ENCODE data around the gene KCNIP4.

KCNIP4 gene

DNA sequence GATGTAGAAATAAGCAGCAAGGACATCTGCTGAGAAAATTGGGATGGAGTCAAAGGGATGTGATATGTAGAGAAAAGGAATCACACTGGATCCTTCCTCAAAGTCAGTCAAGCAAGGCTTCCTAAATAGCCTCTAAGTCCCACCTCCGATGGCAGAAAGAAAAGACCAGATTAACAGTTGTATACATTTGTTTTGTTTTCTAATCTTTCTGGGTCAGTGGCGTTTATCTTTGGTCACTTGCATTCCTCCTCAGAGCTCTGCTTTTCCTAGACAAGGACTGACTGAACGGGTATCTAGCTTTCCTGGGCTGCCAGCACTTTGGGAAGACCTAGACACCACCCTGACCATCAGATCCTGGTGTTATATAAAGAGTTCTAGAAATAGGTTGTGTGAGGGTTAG, 1225.1 kb downstream of the KCNIP4 start:
- Histone ChIP-seq H3K9ac (no peak overlapping the region), H3K36me3 (ENCODE audit: insufficient read depth) (no peaks in the 10 kb centered on the region), H3K4me2 (no peak overlapping the region), H3K27ac (no peak overlapping the region), H3K4me3 (IDR thresholded peaks at IDR 0.05; ENCODE audit: insufficient read depth, low read depth, low read length) (no peak overlapping the region), H3K27me3 (ENCODE audit: insufficient read depth, low read depth) (no peaks in the 10 kb centered on the region), H4K20me1 (ENCODE audit: insufficient read depth) (no peaks in the 10 kb centered on the region), H3K79me2 (ENCODE audit: insufficient read depth, low read depth) (no peaks in the 10 kb centered on the region), H2AFZ (ENCODE audit: low read depth) (no peak overlapping the region), H3K4me1 (ENCODE audit: low read depth, poor library complexity, severe bottlenecking) (no peaks in the 10 kb centered on the region)
- no peak for TF ChIP-seq CTCF (conservative IDR thresholded peaks at IDR 0.05; ENCODE audit: low read depth, low read length)

DNA sequence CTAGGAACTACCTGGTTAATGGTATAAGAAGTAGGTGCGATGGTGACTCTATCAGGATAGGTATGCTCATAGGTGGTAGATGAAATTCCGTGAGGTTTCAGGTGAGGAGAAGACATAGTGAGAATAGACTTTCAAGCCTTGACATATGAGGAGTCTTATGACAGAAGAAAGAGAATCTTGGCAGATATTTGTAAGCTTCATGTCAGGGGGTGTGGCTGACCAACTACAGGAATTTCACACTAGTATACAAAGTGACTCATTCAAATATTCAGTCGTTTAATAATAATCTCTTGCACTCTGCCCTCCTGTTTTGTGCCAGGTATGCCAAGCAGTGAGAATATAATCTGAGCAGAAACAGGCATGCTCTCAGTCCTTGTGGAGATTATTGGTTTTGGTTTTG, 1225.6 kb downstream of the KCNIP4 start:
- no peak overlapping the region for H3K9ac ChIP-seq
- H3K27me3 ChIP-seq (ENCODE audit: insufficient read depth, low read depth), result no peaks in the 10 kb centered on the region
- H3K4me1 ChIP-seq (ENCODE audit: low read depth, poor library complexity, severe bottlenecking), result no peaks in the 10 kb centered on the region
- no peaks in the 10 kb centered on the region for H3K79me2 ChIP-seq (ENCODE audit: insufficient read depth, low read depth)
- no peak overlapping the region for H2AFZ ChIP-seq (ENCODE audit: low read depth)
- H4K20me1 ChIP-seq (ENCODE audit: insufficient read depth), result no peaks in the 10 kb centered on the region
- no peaks in the 10 kb centered on the region for H3K36me3 ChIP-seq (ENCODE audit: insufficient read depth)
- no peak overlapping the region for H3K27ac ChIP-seq
- H3K4me2 ChIP-seq, result no peak overlapping the region
- H3K4me3 ChIP-seq (IDR thresholded peaks at IDR 0.05; ENCODE audit: insufficient read depth, low read depth, low read length), result no peak overlapping the region
- TF ChIP-seq CTCF (conservative IDR thresholded peaks at IDR 0.05; ENCODE audit: low read depth, low read length), result no peak

DNA sequence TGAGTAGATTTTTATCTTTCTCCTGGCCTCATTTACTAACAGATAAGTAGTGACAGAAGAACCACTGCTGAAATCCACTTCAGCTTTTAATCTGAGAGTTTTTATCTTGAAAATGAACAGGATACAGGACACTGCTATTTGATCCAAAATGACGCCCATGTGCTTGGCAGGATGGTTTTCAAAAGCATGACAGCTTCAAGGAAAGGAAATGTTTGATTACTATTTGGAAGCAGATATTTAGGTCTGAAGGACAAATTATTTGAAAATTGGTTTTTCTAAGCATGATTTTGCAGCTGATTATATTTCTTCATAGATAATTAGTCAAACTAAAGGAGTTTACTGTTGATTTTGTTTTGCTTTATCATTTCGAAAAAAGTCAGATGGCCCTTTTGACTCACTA, 1237.2 kb downstream of the KCNIP4 start:
- no peak for TF ChIP-seq CTCF (conservative IDR thresholded peaks at IDR 0.05; ENCODE audit: low read depth, low read length)
- Histone ChIP-seq H3K36me3 (ENCODE audit: insufficient read depth) (no peaks in the 10 kb centered on the region), H3K27me3 (ENCODE audit: insufficient read depth, low read depth) (no peaks in the 10 kb centered on the region), H2AFZ (ENCODE audit: low read depth) (no peak overlapping the region), H3K4me2 (no peak overlapping the region), H3K4me3 (IDR thresholded peaks at IDR 0.05; ENCODE audit: insufficient read depth, low read depth, low read length) (no peak overlapping the region), H3K27ac (no peak overlapping the region), H4K20me1 (ENCODE audit: insufficient read depth) (no peaks in the 10 kb centered on the region), H3K4me1 (ENCODE audit: low read depth, poor library complexity, severe bottlenecking) (no peaks in the 10 kb centered on the region), H3K9ac (no peak overlapping the region), H3K79me2 (ENCODE audit: insufficient read depth, low read depth) (no peaks in the 10 kb centered on the region)

DNA sequence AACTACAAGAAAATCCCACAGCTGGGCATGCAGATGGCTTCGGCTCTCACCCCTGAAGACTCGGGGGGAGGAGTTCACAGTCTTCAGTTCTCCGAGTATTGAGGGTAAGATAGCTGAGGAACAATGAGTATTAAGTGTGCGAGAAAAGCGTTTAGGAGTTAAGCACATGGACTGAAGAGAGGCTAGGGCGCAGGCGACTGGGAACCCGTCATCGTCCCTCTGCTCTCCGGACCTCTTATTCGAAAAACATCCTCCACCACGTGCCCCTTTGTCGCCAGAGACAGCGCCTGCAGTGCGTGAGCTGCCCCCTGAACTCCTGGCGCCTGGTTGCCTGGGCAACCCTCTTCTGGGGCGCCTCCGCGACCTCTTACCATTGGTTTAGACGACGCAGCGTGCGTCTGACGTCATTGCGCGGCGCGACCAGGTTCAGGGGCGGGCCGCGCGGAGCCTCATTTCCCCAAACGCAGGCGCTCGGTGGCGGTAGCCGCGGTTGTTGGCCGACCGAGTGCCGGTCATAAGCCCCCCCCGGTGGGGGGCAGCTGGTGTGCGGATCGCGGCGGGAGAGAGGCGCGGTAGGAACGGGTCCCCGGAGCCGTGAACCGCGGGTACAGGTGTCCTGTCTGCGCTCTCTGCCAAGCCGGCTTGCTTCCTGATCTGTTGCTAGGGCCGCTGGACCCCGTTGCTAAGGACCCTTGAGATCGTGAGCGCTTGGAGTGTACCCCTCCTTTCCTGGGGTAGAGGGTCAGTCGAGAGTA, 1248.4 kb downstream of the KCNIP4 start, which contains the start of gene PACRGL:
PACRGL (plus strand) TSS at position 452 of the 755 bp plus-strand sequence. CDS start 4,024 bp downstream, outside the sequence.
- Histone ChIP-seq H3K4me2 (peak within 1 kb of the TSS; percentile 86), H3K4me1 (ENCODE audit: low read depth, poor library complexity, severe bottlenecking) (peaks cover 7% of the 10 kb centered on the region), H3K4me3 (IDR thresholded peaks at IDR 0.05; ENCODE audit: insufficient read depth, low read depth, low read length) (no peak within 1 kb of the TSS), H2AFZ (ENCODE audit: low read depth) (peak within 1 kb of the TSS; percentile 81), H4K20me1 (ENCODE audit: insufficient read depth) (no peaks in the 10 kb centered on the region), H3K27ac (peak within 1 kb of the TSS; percentile 72), H3K36me3 (ENCODE audit: insufficient read depth) (no peaks in the 10 kb centered on the region), H3K79me2 (ENCODE audit: insufficient read depth, low read depth) (peaks cover 12% of the 10 kb centered on the region; the same call in 1 of the 2 replicates), H3K27me3 (ENCODE audit: insufficient read depth, low read depth) (no peaks in the 10 kb centered on the region), H3K9ac (peak within 1 kb of the TSS; percentile 67)
- TF ChIP-seq CTCF (conservative IDR thresholded peaks at IDR 0.05; ENCODE audit: low read depth, low read length), result no peak

All from KMS-11 (cell line).